ENCODE results near the gene ZBTB18.
"Not testable (repeated sequence)": the region's sequence is repeated elsewhere in the genome, so short reads cannot be mapped to it uniquely, and the experiment has no call there.

ZBTB18 gene

DNA sequence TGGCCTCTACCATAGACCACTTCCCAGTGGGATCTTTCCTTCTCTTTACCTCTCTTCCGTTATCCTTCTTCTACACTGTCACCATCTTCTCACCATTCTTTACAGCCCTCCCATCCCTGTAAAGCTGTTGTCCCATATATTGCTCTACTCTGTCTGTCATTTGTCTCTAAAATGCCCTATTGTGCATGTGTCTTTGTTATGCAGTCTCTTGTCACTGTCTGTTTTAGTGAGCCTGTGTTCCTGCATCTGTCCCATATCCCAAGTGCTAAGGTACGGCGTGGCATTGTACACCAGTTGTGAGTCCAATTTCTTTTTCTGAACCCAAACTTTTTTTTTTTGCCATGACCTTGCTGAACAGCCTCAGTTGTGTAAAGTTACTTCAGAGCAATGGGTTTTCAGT lies 8.8 kb upstream of the ZBTB18 start:
- DNase-seq = no peak

DNA sequence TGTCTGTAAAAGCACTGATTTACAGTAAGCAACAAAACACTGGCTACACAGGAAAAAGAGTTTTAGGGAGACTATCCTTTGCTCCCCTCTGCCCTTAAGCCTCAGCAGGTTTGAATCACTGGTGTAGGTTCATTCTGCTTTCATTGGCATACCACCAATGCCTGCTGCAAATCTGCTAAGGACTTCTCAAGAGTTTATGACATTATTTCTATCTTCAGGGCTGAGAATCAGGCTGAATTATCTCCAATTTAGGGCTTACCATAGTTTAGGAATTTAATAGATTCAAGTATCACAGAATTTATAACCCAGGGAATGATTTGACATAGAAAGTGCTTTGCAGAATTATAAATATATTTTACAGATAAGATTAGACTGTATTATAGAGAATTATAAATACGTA lies 6.7 kb upstream of the ZBTB18 start:
- no peak for DNase-seq

DNA sequence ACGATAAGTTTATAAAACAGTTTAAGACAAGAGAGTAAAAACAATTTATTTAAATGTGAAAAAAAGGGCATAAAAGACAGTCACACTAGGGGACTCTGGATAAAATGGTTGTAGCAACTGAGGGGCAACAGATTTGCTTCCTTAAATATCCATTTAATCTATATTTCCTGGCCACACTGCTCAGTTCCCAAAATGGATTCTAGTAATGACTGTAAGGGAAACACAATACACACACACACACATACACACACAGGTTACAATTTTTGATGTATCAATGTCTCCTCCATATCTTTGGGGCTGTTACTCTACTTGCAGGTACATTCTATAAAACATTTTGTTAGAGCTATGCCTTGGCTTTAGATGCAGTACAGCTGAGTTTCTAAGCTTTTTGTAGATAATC lies 4.8 kb upstream of the ZBTB18 start:
- not testable (repeated sequence) for DNase-seq

DNA sequence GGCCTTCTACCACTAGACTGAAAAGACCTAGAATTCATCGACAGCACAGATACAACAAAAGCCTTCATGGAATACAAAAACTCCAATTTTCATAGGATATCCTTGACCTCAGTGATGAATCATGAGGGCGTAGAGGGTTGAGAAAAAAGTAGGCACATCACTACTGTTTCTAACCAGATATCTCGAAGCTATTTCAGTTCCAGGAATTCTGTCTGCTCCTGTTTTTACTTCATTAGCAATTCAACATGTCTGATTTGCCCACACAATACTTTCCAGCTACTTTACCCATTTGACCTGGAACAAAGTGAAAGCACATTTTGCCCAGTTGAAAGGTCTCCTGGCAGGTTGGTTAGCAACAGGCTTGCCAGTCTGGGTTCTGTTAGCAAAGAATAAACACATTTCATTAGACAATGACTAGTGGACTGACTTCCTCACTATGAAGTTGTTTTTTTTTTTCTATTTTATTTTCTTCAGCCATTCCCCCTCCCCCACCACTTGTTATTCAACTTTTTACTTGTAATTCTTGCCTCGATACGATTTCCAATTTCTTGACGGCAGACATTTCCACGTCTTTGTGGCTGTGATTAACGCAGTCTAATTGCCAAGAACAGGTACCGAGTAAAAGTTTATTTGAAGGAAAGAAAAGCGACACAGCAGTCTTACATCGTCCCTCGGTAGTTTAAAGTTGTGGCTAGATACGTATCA lies 4.0 kb upstream of the ZBTB18 start:
- no peak for DNase-seq

DNA sequence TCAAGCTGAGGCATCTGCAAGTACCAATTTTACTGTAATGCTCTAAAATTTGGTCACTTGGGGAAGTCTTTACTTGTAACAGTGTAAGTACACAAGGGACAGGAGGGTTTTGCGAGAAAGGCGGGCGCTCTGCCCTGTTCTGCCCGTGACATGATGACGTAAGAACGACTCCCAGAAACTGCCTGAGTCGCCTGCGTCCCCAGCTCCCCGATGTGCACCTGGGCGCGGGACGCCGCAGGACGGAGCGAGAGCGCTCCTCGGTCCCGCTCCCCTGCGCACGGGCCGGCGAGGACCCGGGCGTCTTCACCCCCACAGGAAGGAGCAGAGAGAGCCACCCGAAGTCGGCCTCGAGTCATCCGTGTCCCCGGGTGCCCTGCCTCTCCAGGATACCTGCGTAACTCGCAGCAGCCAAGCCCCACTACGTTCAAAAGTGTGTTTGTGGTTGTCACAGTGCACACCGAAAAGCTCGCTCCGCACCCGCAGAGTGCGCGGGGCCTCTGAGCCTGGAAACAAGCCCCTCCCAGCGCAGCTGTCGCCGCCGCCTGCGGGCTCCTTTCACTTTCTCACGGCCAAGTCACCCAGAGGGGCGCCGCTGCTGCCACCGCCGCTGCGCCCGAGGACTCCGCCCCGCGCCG lies 3.3 kb upstream of the ZBTB18 start:
- no peak for DNase-seq

DNA sequence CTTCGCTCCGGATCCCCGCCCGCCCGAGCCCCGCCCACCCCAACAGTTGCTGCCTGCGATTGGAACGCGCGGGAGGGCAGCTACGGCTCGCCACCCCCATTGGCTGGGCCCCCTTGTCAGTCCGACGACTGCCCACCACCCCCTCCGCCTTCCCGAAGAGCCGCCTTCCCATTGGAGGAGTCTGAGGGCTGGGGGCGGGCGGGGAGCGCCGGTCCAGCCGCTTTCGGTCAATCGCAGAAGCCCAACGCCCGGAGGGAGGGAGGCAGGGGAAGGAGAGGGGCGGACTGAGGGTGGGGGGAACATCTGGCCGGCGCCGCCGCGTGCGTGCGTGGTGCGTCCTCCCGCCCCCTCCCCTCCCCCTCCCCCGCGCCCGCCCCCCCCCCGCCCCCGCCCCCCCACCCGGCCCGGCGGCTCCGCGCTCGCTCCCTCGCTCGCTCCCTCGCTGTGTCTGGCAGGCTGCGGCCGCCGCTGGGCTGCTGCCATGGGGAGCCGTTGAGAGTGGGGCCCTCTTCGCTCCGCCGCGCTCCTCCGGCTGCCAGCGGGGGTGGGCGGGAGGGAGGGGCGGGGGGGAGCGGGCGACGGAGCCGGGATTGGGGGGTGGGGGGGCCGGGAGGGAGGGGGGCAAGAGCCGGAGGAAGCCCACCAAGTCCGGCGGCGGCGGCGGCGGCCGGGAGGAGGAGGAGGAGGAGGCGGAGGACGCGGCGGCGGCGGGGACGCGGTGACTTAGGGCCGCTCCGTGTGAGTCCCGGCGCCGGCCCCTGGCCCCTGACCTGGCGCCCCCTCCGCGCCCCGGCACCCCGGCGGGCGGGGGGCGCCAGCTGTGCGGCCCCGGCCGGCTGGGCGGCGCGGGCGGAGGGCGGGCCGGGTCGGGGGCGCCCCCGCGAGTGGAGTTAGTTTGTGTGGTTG lies 2.6 kb upstream of the ZBTB18 start:
- DNase-seq = peak; percentile 100

DNA sequence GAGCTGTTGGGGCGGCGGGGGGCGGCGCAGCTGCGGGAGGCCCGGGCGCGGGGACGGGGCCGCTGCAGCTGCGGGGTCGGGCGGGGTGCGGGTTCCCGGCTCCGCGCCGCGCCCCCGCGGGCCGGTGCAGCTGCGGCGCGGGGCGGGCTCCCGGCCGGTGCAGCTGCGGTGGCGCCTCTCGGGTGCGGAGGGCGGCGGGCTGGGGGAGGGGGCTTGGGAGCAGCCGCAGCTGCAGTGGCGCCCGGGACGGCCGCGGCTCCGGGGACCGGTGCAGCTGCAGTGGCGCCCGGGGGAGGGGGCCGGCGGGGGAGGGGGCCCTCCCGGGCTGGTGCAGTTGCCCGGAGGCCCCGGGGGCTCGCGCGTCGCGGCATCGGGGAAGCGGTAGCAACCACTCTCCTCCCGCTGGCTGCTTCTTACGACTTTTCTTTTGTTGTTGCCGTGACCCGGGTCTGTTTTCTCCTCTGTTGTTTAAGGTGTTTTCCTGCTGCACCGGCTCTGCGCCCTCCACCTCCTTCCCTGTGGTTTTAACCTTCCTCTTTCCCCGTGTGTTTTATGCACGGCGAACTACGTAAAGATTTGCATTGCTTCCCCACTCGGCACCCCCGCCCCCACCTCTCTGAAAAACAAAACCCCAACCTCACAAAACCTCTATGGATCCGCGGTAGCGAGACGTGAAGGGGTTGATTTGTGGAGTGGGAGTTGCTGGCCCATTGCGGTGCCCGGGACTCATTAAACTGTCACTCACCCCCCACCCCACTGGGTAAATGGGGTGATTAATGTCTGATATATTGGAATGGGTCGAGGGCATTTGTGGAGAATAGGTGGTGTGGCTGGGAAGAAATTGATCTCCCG lies 1.7 kb upstream of the ZBTB18 start:
- peak; percentile 42 for DNase-seq

DNA sequence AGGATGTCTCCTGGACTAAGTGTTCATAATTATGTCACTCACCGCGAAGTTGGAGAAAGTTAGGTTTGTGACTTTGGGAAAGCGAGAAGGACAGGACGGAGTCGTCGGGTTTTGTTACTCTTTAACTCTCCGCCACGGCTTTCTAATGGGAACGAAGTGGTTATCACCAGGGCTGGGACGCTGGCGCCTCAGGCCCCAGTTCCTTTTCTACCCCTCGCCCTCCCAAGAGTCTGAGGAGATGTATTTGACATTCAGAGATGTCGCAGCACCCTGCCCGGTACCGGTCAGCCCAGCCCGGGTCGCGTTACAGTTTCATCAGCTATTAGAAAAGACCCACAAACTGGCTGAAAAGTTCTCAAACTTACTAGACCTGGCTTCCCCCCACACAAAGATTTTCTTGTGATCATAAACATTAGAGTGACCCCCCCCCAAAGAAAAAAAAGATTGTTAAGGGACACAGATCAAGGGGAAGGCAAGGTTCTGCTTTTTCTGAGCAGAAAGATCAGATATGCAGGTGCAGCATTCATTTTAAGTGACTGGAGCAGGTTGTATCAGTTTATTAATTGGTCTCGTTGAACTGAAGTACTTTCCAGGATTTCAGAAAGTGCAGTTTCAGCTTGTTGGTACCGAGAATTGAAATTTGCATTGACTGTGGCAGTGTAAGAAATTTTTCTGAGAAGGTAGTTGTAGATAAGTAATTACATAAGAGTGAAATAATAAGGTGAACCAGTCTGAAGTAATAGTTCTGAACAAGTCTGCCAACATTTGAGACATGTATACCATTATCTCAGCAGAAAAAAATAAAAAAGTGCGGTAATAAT lies 859 bp upstream of the ZBTB18 start:
- no peak for DNase-seq

DNA sequence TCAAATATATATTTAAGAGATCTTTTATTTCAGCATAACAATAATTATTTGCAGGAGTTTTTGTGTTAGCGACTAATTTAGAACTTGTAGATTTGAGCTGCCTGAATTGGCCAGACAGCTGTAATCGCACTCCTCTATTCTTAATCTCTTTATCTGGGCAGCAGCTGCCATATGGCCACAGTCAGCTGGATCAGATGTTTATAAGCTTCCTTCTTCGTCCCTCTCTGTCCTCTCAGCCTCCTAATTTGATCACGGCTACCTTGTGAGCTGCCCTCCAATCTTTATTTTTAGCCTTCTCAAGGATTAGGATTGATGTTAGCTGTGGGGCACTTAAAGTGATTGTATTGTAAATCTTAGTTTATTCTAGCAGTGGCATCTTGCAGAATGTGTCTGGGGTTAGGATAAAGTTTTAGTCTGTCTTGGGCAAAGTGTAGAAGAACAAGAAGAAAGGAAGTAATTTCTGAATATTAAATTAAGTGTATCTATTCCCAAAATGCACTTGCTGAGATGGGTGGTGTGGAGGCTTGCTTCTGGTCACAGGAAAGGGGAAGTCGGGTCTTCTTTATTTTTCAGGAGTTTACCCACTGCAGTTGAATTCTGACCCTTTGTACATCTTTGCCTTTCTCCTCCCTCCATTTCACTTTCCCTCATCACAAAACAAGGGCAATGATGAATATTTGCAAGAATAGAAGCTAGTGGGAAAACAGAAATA lies 1.1 kb downstream of the ZBTB18 start:
- DNase-seq = no peak

DNA sequence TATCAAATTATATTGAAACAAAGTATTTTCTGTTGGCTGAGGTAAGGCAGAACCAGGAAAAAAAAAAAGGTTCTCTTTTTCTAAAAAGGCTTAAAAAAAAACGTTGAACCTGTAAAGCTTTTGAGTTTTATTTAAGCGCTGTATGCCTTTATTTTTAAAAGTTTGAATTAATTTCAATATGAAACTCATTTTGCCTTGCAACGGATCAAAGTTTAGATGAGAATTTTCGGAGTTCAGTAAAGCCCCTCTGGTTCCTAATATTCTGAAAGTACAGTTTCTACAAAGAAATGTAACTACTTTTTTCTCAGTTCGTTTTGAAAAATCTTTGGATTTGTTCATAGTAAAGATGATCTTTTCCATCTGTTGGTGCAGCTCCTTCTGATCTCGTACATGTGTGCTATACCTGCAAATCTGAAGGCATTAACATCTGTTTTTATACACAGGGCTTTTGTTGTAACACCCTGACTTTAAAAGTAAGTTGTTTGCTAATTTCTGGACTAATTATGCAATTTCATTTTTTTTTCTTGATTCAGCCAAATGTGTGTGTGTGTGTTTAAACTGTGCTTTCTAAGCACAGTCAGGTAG lies 1.7 kb downstream of the ZBTB18 start:
- DNase-seq = no peak

DNA sequence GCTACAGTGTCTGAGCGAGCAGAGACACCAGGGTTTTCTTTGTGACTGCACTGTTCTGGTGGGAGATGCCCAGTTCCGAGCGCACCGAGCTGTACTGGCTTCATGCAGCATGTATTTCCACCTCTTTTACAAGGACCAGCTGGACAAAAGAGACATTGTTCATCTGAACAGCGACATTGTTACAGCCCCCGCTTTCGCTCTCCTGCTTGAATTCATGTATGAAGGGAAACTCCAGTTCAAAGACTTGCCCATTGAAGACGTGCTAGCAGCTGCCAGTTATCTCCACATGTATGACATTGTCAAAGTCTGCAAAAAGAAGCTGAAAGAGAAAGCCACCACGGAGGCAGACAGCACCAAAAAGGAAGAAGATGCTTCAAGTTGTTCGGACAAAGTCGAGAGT lies 2.7 kb downstream of the ZBTB18 start:
- DNase-seq = no peak

DNA sequence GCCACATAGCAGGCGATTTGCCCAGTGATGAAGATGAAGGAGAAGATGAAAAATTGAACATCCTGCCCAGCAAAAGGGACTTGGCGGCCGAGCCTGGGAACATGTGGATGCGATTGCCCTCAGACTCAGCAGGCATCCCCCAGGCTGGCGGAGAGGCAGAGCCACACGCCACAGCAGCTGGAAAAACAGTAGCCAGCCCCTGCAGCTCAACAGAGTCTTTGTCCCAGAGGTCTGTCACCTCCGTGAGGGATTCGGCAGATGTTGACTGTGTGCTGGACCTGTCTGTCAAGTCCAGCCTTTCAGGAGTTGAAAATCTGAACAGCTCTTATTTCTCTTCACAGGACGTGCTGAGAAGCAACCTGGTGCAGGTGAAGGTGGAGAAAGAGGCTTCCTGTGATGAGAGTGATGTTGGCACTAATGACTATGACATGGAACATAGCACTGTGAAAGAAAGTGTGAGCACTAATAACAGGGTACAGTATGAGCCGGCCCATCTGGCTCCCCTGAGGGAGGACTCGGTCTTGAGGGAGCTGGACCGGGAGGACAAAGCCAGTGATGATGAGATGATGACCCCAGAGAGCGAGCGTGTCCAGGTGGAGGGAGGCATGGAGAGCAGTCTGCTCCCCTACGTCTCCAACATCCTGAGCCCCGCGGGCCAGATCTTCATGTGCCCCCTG lies 3.3 kb downstream of the ZBTB18 start:
- no peak for DNase-seq

DNA sequence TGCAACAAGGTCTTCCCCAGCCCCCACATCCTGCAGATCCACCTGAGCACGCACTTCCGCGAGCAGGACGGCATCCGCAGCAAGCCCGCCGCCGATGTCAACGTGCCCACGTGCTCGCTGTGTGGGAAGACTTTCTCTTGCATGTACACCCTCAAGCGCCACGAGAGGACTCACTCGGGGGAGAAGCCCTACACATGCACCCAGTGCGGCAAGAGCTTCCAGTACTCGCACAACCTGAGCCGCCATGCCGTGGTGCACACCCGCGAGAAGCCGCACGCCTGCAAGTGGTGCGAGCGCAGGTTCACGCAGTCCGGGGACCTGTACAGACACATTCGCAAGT lies 3.8 kb downstream of the ZBTB18 start:
- DNase-seq = no peak

DNA sequence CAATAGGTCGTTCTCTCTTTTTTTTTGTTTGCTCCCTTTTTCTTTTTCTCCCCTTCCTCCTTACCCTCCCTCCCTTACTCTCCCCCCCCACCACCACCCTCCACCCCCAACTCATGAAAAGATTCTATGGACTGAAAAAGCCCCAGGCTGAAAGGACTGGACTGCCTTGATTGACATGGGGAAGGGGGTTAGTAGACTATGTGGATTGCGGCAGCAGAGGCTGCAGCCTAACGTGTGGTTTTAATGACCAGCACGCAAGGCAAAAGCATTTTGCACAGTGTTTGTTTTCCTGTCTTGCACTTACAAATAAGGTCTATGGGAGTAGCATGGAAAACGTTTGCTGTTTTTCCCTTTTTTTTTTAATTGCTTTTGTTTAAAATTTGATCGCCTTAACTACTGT lies 5.5 kb downstream of the ZBTB18 start:
- no peak for DNase-seq

DNA sequence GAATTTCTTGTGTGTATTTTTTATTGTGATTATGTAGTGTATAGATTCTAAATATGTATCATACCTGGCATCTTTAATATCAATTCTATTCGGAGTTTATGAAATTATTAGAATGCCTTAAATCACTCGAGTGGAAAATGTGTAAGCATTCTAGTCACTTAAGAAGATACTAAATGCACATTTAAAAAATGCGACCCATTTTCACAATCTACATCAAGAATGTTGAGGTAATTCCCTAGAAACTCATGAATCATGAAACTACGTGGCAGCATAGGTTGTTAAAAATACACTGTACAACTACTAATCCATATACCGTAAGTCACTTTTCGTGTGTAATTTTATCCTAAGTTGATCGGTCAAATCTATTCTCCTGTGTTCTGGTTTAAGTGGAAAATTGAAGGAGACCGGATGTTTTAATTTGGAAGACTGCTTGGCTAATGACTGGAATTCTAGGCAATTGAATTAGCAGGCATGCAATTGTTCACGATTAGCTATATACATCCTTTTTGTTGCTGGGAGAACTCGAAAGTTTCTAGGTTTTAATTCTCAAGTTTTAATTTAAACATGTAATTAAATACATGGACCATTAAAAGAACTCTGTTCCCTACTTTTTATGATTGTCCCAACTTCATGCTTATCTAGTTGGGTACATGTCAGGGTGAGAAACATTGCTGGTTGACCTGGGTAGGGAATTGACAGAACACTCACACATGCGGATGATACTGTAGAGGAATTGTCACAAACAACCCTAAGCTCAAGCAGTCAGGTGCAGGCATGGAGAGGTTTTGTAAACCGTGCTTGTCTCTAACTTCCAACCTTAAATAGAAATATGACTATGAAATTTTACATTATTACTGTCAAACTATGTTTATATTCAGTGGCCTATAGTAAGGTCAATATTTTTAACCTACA lies 6.6 kb downstream of the ZBTB18 start:
- no peak for DNase-seq

DNA sequence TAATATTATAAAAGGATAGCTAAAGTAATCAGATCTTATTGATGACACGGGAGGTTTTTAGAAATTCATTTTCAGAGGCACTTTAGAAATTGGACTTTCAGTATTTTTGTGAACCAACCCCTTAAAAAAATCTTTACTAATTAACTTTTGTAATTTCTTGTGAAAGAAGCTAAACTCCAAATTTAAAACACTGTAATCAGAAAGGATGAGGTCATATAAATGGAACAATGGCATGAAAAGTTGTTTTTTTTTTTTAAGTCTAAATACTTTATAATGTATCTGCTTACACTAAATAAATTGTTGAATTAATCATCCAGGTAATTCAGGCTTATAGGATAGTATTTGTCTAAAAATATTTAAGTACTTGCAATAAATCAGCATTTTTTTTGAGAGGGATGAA lies 9.0 kb downstream of the ZBTB18 start:
- DNase-seq = no peak

DNA sequence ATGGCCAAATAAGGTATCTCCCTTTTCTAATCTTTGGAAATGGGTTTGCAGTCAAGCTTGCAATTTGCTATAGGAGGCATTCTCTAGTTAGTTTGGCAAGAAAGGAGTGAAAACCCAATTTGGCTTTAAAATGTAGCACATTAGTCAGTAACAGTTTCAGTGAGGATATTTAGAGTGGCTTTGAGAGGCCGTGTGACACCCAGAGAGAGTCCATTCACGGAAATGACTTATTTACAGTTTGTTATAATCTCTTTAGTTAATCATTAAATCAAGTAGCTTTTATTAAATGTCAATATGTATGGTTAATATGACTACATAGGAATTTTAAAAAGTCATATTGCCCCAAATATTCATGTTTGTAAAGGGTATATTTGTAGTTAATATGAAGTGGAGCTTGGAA lies 9.6 kb downstream of the ZBTB18 start:
- no peak for DNase-seq

DNA sequence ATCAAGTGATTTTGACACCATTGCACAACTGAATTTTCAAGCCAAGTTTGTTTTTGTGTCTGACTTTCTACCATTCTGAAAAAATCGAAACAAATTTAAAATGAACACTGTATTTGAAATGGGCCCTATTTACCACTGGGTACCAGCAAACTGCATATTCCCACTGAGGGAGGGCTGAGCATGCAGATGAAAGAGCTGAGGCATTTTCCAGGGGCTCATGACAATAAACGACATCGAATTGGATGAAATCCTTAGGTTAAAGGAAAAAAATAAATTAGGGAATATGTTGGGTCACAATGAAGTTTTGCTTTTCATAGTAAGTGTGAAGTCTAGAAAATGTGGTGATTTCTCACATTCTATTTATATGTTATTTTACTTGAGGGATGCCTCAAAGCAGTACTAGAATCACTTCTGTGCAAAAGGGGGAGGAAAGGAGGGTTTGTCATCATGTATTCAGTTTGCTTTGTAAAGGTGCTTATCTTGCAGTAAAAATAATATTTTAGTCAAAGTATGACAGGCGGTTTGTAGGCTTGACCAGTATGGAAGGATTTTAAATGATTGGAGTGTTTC lies 11.2 kb downstream of the ZBTB18 start:
- no peak for DNase-seq

DNA sequence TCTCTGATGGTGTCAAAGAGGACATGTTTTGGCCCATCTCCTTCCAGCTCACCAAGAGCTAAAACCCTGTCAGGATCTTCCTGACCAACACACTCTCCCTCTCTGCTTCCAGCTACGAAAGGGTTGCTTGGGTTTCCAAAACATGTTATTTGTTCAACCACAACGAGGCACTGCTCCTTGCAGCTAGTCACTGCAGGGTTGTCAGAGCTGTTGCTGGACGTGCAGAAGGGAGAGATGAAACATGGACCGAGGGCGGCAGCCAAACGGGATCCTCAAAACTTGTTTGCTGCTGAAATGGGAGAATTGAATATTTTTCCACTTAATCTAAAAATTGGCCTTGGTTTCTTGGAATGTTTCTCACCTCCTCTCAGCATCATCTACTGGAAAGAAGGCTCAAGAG lies 12.4 kb downstream of the ZBTB18 start:
- no peak for DNase-seq
